GM23248 (cell line): Measurements from ENCODE around the gene SLC35F3. TPM values are rescaled to one million over a fixed set of nuclear protein-coding genes. Genes with fewer than 3 reads are reported as not detected.
"Not testable (repeated sequence)": the region's sequence is repeated elsewhere in the genome, so short reads cannot be mapped to it uniquely, and the experiment has no call there.

Experiments used
- DNase-seq: peaks from one replicate; pipeline ENCODE4 v3.0.0-alpha.2; 2015
- H2AFZ ChIP-seq: fragments of 200-600 bp; sonication (generic); 2 replicates; pipeline ENCODE4 v1.6.1; 2016; ENCODE audit warnings: antibody characterized with exemption
- H3F3A ChIP-seq: fragments of 200-600 bp; sonication (generic); 2 replicates; pipeline ENCODE4 v1.6.1; 2016; ENCODE audit warnings: mild to moderate bottlenecking, antibody characterized with exemption, mixed run types; ENCODE audit not compliant: insufficient read depth
- H3K27ac ChIP-seq: fragments of 200-600 bp; sonication (generic); 2 replicates; pipeline ENCODE4 v1.5.1; 2016; ENCODE audit warnings: mild to moderate bottlenecking
- H3K27me3 ChIP-seq: fragments of 200-600 bp; sonication (generic); replicated peaks from 2 replicates; pipeline ENCODE4 v1.6.1; 2016; ENCODE audit warnings: mild to moderate bottlenecking; ENCODE audit not compliant: insufficient read depth
- H3K36me3 ChIP-seq: fragments of 200-600 bp; sonication (generic); 2 replicates; pipeline ENCODE4 v1.6.1; 2016; ENCODE audit warnings: low read depth, mild to moderate bottlenecking
- H3K4me1 ChIP-seq: fragments of 200-600 bp; sonication (generic); 2 replicates; pipeline ENCODE4 v1.6.1; 2016; ENCODE audit warnings: mild to moderate bottlenecking; ENCODE audit not compliant: insufficient read depth
- H3K4me2 ChIP-seq: fragments of 200-600 bp; sonication (generic); one replicate; pipeline ENCODE4 v1.6.1; 2016; ENCODE audit warnings: mild to moderate bottlenecking; ENCODE audit not compliant: unreplicated experiment
- H3K4me3 ChIP-seq: fragments of 200-600 bp; sonication (generic); 2 replicates; pipeline ENCODE4 v1.5.1; 2016; ENCODE audit warnings: mild to moderate bottlenecking
- H3K79me2 ChIP-seq: fragments of 200-600 bp; sonication (generic); 2 replicates; pipeline ENCODE4 v1.6.1; 2016; ENCODE audit warnings: mild to moderate bottlenecking; ENCODE audit not compliant: insufficient read depth
- H3K9ac ChIP-seq: fragments of 200-600 bp; sonication (generic); 2 replicates; pipeline ENCODE4 v1.6.1; 2016; ENCODE audit warnings: mild to moderate bottlenecking
- H3K9me2 ChIP-seq: fragments of 200-600 bp; sonication (generic); 2 replicates; pipeline ENCODE4 v1.6.1; 2016; ENCODE audit warnings: mixed run types, mild to moderate bottlenecking, moderate library complexity; ENCODE audit not compliant: insufficient read depth
- H3K9me3 ChIP-seq: fragments of 200-600 bp; sonication (generic); one replicate; pipeline ENCODE4 v1.6.1; 2017; ENCODE audit warnings: low read depth
- H4K20me1 ChIP-seq: fragments of 200-600 bp; sonication (generic); 2 replicates; pipeline ENCODE4 v1.6.0; 2016; ENCODE audit not compliant: insufficient read depth
- EZH2 ChIP-seq: fragments of 200-600 bp; sonication (generic); IDR thresholded peaks from 2 replicates; pipeline ENCODE4 v1.6.1; 2018; ENCODE audit warnings: antibody characterized with exemption, mild to moderate bottlenecking; ENCODE audit not compliant: insufficient read depth, poor library complexity, severe bottlenecking
- EZH2phosphoT487 ChIP-seq: fragments of 200-600 bp; sonication (generic); IDR thresholded peaks from 2 replicates; pipeline ENCODE4 v1.6.1; 2018; ENCODE audit warnings: antibody characterized with exemption, moderate library complexity, mild to moderate bottlenecking, low read depth; ENCODE audit not compliant: insufficient read depth
- WGBS, 2 experiments: methylation state at CpG; one replicate each; pipeline ENCODE4 v1.1.6; 2015 to 2017; ENCODE audit warnings: low lambda C conversion rate in 2 of 2, low coverage in 1 of 2; ENCODE audit errors: missing lambda C conversion rate in 2 of 2; 5-methylcytosine and 5-hydroxymethylcytosine counted together
- in situ Hi-C: fragments of 300-500 bp; cut with MboI; formaldehyde crosslinking; loops from 2 replicates; pipeline ENCODE4 v1.15.0; 2020
- polyA plus RNA-seq: library from polyadenylated mRNA; unstranded; fragments of >200 nt; fragmentation: Nextera tagmentation; extraction: Ambion mirVana; gene quantifications from 2 replicates; pipeline ENCODE4 v1.2.1, GENCODE V29; 2016
- total RNA-seq: library from RNA; depleted of rRNA; stranded (reverse); fragments of >200 nt; shearing (Covaris generic); gene quantifications from 2 replicates; pipeline ENCODE4 v1.2.3, GENCODE V29; 2014

Gene SLC35F3
- total and polyA plus RNA-seq, 2 experiments from 2014 or later: 0.43 to 1.3 TPM

DNA sequence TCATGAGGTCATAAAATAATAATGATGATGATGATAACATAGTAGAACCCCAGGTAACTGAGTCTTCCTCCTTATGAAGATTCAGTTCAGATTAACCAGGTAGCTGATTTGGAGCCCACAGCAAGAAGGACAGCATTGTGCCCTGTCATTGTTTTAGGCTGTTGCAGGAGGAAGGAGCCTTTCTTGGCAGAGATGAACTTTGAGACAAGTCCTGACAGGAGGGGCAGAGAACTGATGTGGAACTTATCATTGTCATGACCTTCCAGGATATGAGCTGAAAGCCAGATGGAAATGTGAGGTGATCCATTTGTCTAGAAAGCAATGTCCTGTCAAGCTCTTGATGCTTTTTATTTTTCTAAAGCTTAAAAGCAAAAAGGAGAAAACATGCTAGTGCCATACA is 336.2 kb downstream of the SLC35F3 start:
- Histone ChIP-seq H3K79me2 (no peaks in the 10 kb centered on the region), H3K9me2 (no peaks in the 10 kb centered on the region), H3K4me3 (no peak overlapping the region), H3K4me2 (no peak overlapping the region), H3K4me1 (no peaks in the 10 kb centered on the region), H4K20me1 (no peaks in the 10 kb centered on the region), H3K27ac (no peak overlapping the region), H2AFZ (no peak overlapping the region), H3K27me3 (no peaks in the 10 kb centered on the region), H3K9ac (no peak overlapping the region), H3F3A (no peaks in the 10 kb centered on the region), H3K36me3 (no peaks in the 10 kb centered on the region), H3K9me3 (no peaks in the 10 kb centered on the region)
- DNase-seq: no peak
- in situ Hi-C loops: no loop called here
- no peak for TF ChIP-seq EZH2
- no peak for TF ChIP-seq EZH2phosphoT487

GRCh38 chr1:234241941-234242490 is 337.5 kb downstream of the SLC35F3 start:
- no peaks in the 10 kb centered on the region for H3K9me2 ChIP-seq
- no peaks in the 10 kb centered on the region for H3F3A ChIP-seq
- no peaks in the 10 kb centered on the region for H3K9me3 ChIP-seq
- H3K4me2 ChIP-seq: no peak overlapping the region
- no peaks in the 10 kb centered on the region for H4K20me1 ChIP-seq
- H3K27me3 ChIP-seq: no peaks in the 10 kb centered on the region
- H2AFZ ChIP-seq: no peak overlapping the region
- no peak overlapping the region for H3K27ac ChIP-seq
- no peak overlapping the region for H3K9ac ChIP-seq
- in situ Hi-C loops: no loop called here
- no peaks in the 10 kb centered on the region for H3K79me2 ChIP-seq
- TF ChIP-seq EZH2phosphoT487: no peak
- no peak for TF ChIP-seq EZH2
- no peak overlapping the region for H3K4me3 ChIP-seq
- no peaks in the 10 kb centered on the region for H3K4me1 ChIP-seq
- WGBS, 2 experiments: 47% methylated on average over 5 of the region's 5 CpGs
- no peaks in the 10 kb centered on the region for H3K36me3 ChIP-seq
- no peak for DNase-seq

DNA sequence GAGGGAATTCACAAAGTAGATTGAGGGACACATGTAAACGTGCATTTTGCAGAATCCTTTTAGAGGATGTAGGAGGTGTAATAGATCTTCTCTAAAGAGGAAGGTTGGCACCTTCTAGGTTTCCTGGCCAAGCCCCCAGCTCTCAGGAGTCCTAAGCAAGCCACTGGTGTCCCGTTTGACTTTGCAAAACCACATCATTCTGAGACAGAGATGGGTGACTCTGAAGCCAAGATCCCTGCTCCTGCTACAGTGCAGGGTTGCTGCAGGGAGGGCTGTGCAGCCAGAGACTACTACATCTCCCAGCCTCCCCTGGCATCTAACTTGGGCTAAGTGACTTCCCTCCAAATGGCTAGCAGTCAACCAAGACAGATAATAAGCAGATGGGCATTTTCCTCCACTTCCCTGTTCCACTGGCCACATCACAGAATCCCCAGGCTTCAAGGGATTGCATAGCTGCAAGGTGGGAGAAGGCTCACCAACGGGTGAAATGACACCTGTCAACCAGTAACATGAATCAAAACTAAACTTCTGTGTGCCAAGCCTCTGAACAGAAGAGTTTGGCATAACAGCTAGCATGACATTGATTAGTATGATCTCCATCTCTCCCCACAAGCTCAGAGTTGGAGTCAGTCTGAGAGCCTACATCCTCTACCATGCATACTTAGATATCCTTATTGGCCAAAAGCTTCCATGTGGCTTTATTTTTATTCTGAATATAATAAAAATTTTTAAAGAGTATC is 339.2 kb downstream of the SLC35F3 start:
- Histone ChIP-seq H3K36me3 (no peaks in the 10 kb centered on the region), H3K4me1 (no peaks in the 10 kb centered on the region), H3K27me3 (no peaks in the 10 kb centered on the region), H3K9ac (no peak overlapping the region), H3K4me3 (no peak overlapping the region), H3K9me3 (no peaks in the 10 kb centered on the region), H3K9me2 (no peaks in the 10 kb centered on the region), H2AFZ (no peak overlapping the region), H3K27ac (no peak overlapping the region), H3K4me2 (no peak overlapping the region), H3K79me2 (no peaks in the 10 kb centered on the region), H4K20me1 (no peaks in the 10 kb centered on the region), H3F3A (no peaks in the 10 kb centered on the region)
- in situ Hi-C loops: no loop called here
- no peak for TF ChIP-seq EZH2phosphoT487
- TF ChIP-seq EZH2: no peak
- DNase-seq: no peak
- WGBS, 2 experiments: 2 to 12% methylated on average over 3 of the region's 3 CpGs

GRCh38 chr1:234244482-234244881 is 340.0 kb downstream of the SLC35F3 start:
- Histone ChIP-seq H3K4me1 (no peaks in the 10 kb centered on the region), H3K4me2 (no peak overlapping the region), H3K36me3 (no peaks in the 10 kb centered on the region), H3K9me2 (no peaks in the 10 kb centered on the region), H3K79me2 (no peaks in the 10 kb centered on the region), H3K9me3 (no peaks in the 10 kb centered on the region), H3K9ac (no peak overlapping the region), H3K4me3 (no peak overlapping the region), H4K20me1 (no peaks in the 10 kb centered on the region), H3K27ac (no peak overlapping the region), H3F3A (no peaks in the 10 kb centered on the region), H3K27me3 (no peaks in the 10 kb centered on the region), H2AFZ (no peak overlapping the region)
- no peak for TF ChIP-seq EZH2phosphoT487
- no peak for TF ChIP-seq EZH2
- DNase-seq: no peak
- in situ Hi-C loops: no loop called here

- 2 to 3% methylated on average over 5 of the region's 5 CpGs for WGBS, 2 experiments
- no peak for TF ChIP-seq EZH2
- TF ChIP-seq EZH2phosphoT487: no peak
- no peak for DNase-seq
- no peaks in the 10 kb centered on the region for H3K27me3 ChIP-seq
- H3K9ac ChIP-seq: no peak overlapping the region
- H3F3A ChIP-seq: no peaks in the 10 kb centered on the region
- no peaks in the 10 kb centered on the region for H3K9me2 ChIP-seq
- no peaks in the 10 kb centered on the region for H3K79me2 ChIP-seq
- in situ Hi-C loops: no loop called here
- H3K4me3 ChIP-seq: no peak overlapping the region
- H3K4me2 ChIP-seq: no peak overlapping the region
- H3K4me1 ChIP-seq: no peaks in the 10 kb centered on the region
- no peaks in the 10 kb centered on the region for H4K20me1 ChIP-seq
- no peak overlapping the region for H2AFZ ChIP-seq
- H3K27ac ChIP-seq: no peak overlapping the region
- H3K9me3 ChIP-seq: no peaks in the 10 kb centered on the region
- H3K36me3 ChIP-seq: no peaks in the 10 kb centered on the region
These were observed 342.2 kb downstream of the SLC35F3 start for GRCh38 chr1:234246638-234247116.

- H3K9me3 ChIP-seq, H3K4me1 ChIP-seq, H3K4me3 ChIP-seq, H4K20me1 ChIP-seq, H2AFZ ChIP-seq, H3F3A ChIP-seq, H3K79me2 ChIP-seq, DNase-seq, H3K9ac ChIP-seq, H3K36me3 ChIP-seq, H3K4me2 ChIP-seq, H3K27me3 ChIP-seq, H3K9me2 ChIP-seq, H3K27ac ChIP-seq, in situ Hi-C loops: not testable (repeated sequence)
- WGBS, 2 experiments: 19% methylated on average over 4 of the region's 4 CpGs
These were observed 343.3 kb downstream of the SLC35F3 start for GRCh38 chr1:234247746-234248145.
